NAMALWA (cell line): ENCODE measurements around the gene ZNF860.

Experiments
- DNase-seq: peaks from one replicate; pipeline ENCODE4 v3.0.0-alpha.2; 2015; ENCODE audit warnings: low spot score

ZNF860 gene

DNA sequence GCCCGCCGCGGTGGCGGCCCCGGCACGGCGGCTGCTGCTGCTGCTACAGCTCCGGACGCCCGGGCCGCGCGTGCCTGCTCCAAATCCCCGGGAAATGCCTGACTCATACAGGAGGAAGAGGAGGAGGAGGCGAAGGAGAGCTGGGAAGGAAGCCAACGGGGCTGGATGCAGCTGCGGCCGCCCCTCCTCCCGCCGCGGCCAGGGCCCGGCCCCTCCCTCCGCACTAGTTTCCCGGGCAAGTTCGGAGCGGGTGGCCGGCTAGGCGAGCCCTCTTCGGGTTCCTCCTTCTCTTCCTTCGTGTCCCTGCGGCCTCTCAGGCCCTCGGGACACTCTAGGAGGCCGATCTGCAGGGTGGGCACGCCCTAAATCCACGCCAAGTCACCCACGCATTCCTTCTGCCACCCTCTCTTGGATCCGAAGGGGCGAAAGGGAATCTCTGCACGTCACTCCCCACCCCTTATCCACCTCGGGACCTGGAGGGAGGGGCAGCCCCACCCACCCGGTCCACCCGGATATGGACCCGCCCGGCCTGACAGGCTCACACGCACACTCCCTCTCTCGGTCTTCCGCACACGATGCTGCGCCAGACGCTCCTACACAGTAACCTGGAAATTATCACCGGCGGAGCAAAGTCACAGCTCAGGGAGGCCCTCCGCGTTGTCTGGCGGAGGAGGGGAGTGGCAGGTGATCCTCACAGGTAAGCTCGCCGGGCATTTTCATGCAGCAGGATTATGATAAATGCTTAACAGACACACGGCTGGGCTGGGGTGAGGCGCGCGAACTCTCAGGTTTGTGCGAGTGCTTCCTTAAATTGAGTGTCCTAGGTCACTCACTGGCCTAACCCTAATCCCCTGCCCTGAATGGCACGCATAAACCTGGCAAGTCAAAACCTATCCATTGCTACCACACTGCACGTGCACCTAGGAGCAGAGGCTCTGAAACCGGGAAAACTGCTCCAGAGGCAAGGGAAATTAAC, at the start of gene ZNF860, which contains the start of gene OSBPL10:
Gene ZNF860 (plus strand): TSS at position 545 of the 976 bp plus-strand sequence. CDS start 7,330 bp downstream, outside the sequence.
Gene OSBPL10 (minus strand): TSS at position 57 of the 976 bp plus-strand sequence. CDS start 83 bp downstream, outside the sequence.
- DNase-seq: peak; percentile 55

DNA sequence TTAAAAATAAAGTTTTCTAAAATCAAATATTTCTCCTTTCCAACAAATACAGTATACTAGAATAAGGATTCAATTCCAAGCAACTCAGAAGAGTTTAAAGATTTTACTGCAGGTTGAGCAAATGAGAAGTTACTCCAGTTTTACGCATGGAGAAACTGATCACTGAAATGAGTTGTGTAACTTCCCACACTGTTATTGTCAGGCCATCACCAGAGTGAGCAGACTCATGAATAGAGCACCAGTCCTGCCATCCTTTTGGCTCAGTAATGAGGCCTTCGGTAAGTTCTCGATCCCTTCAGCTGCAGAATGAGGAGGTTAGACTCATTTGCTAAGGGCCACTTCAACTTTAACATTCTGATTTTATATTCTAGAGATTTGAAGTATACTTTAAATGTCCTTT, 48.6 kb upstream of the ZNF860 start:
- DNase-seq: no peak

DNA sequence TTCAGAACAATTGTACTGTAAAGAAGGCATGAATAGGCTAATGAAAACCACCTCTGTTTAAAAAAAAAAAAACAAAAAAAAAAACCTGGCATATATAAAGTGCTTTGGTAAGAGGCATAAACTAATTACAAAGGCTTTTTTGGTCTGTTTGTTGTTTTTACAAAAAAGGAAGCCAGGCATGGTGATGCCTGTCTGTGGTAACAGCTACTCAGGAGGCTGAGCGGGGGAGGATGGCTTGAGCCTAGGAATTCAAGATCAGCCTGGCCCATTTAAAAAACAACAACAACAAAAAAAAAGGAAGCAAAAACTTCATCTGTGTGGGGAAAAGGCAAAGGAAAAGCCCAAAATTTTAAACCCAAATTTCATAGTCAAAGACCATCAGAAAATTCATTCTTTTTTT, 47.5 kb upstream of the ZNF860 start:
- DNase-seq: no peak

DNA sequence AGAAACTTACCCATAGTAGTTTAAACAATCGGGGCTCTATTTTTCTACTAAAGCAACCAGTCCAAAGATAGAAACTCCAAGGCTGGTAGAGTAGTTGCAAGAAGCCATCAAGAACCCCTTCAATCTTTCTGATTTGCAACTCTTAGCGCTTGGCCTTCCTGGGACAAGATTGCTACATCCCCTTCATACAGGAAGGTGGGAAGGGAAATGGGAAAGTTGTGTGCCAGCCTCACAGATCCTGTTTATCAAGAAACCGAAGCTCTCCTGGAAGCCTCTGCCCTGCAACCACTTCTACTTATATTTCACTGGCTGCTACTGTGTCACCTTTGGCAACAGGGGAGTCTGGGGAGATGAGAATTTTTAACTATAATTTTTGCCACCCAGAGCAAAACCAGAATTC, 46.7 kb upstream of the ZNF860 start:
- DNase-seq: no peak

DNA sequence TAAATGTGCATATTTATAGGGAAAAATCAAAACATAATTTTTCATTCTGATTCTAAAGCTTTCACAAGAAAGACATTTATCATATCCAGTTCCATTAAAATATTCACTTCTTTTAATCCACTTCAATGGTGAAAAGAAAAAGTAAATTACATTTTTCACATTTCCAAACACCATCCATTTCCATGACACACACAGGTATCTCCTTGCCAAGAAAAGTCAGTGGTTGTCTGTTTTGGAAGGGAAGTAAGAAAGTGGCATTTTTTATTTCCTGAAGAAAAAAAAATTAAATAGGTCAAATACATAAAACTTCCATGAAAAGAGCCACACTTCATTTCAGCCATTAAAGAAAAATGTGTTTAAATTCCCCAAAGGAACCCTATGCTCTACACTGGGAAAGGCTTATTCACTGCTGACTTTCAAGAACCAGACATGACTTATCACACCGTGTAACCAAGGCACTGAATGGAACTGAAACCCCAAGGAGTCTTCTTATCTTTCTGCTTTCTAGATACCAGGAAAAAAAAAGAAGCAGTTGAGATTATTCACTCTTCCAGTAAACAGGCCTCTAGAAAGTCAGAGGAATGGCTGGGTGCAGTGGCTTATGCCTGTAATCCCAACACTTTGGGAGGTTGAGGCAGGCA, 45.0 kb upstream of the ZNF860 start:
- DNase-seq: no peak

DNA sequence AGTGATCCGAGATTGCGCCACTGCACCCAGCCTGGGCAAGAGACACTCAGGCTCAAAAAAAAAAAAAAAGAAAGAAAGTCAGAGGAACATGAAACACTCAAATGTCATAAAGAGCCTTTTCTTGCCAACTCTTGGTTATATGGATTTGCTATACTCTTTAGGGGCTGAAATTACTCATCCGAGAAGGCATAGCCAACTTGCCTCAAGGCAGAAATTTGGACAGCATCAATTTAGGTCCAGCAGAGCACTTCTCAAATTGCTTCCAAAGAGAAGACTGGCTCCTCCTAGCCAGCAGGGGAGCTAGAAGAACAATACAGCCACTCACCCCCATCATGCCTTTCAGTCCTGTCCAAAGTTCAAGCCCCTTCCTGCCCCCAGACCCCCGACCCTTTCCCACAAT, 44.3 kb upstream of the ZNF860 start:
- DNase-seq: no peak

DNA sequence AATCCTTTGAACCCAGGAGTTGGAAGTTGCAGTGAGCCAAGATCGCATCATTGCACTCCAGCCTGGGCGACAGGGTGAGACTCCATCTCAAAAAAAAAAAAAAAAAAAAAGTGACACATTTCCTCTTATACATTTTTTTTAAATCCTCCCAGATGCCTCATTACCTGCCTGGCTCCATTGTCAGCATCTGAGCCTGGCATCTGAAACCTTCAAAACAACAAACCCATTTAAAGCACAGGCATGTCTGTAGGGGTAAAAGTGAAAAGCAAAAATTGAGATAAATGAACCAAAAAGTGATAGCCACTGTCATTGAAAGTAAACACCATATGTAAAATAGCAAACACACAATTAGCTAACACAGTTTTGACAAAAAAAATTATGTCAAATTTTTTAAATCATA, 39.1 kb upstream of the ZNF860 start:
- DNase-seq: no peak

DNA sequence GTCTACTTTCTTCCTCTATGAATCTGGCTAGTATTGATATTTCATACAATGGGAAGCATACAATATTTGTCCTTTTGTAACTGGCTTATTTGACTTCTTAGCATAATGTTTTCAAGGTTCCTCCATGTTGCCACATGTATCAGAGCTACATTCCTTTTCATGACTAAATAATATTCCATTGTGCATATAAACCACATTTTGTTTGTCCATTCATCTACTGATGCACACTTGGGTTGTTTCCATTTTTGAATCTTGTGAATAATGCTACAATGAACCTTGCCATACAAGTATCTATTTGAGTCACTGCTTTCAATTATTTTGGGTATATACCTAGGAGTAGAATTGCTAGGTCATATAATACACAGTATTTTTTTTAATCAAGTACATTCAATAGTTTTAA, 38.5 kb upstream of the ZNF860 start:
- no peak for DNase-seq

DNA sequence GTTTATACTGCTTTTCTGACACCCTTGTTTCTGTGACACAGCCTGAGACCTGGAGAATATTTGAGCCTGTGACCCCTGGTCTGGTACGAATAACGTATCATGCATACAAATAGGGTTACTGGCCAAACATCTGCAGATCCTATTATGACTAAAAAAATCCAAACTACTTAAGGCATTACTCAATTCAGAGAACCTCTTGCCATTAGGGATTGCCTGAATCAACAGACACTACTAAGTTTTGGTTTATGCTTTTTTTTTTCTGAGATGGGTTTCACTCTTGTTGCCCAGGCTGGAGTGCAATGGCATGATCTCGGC, 35.9 kb upstream of the ZNF860 start:
- DNase-seq: no peak

DNA sequence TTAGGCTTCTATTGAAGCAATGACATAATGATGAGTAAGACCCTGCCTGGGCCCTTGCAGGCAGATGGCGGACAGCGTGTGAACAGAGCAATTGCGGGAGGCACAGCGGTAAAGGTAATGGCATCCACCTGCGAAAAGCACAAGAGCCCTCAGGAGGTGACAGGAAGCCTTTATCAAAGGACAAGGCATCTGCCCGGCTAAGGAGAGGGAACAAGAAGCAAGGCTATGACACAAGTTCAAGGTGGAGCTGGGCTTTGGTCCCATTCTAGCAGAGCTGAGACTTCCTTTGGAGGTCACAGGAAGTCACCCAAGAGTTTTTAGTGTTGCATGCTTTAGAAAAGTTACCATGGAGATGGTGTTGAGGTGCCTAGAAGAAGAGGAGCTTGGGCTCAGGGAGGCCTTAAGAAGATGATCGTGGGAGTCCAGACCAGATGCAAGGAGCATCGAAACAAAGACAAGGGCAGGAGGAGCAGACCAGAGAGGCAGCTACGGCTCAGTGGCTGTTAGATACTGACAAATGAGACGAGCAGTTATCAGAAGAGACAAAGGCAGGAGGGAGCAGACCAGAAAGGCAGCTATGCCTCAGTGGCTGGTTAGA, 35.0 kb upstream of the ZNF860 start:
- peak; percentile 46 for DNase-seq

DNA sequence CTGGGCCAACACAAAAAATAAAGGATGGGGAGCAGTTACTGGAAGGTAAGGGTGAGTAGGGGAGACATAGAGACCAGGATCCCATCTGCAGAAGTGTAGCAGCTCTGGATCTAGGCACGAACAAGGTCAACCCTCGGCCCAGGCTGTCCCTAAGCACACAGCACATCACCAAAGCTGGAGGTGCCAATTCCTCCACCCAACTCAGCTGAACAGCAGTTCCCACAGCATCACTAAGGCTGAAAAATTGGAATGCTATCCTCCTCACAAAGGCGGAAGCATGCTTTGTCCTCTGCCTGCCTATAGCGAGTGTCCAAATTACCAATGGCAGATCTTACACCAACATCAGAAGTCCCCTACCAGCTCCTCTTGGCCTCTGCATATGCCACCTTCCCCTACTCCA, 34.4 kb upstream of the ZNF860 start:
- DNase-seq: no peak

DNA sequence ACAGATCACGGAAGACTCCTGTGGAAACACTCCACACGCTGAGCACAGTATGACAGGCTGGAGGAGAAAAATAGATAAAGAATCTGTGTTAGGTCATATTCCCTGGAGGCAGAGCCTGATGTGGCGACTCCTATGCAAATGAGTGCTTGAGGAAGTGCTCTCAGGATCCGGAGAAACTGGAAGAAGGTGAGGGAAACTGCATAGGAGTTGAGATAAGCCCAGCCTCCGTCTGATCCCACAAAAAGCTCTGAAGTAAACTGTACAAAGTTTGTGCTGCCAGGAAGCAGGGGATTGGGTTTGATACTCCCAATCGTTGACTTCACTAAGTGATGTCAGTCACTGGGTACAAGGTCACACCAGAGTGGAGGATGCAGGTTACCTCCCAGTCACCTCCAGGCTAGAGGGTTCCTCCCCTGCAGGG, 33.9 kb upstream of the ZNF860 start:
- DNase-seq: no peak

DNA sequence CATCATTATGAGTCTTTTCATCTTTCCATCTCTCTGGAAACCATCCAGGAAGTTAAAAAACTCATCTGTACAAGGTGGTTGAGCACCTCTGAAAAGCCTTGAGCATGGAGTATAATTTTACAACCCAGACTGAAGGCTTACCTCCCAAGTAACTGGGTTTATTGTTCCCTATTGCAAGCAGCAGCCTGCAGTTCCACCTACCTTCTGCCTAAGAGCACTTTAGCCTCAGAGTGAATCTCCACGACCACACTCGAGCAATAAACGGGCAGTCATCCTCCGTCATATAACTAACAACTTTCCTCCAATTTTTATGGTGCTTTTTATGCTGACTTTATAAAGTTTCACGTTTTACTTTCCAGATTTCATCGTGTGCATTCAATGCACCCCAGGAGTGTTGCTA, 33.3 kb upstream of the ZNF860 start:
- DNase-seq: no peak

DNA sequence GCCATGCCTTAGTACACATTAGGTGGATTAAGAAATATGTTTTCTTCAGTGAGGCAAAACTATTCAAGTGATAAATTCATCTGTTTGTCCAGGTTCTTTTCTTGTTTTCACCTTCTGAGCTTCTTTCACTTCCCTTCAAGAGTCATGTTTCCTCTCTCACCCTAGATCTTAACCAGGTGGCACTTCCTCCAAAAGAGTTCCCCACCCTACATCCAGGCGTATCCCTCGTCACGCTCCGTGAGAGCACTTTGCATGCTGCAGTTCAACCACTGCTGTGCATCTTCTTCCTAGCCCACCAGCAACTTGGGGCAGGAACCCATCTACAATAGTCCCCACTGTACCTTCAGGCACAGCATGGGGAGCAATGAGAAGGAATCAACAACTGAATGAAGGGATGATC, 29.3 kb upstream of the ZNF860 start:
- DNase-seq: peak; percentile 93

DNA sequence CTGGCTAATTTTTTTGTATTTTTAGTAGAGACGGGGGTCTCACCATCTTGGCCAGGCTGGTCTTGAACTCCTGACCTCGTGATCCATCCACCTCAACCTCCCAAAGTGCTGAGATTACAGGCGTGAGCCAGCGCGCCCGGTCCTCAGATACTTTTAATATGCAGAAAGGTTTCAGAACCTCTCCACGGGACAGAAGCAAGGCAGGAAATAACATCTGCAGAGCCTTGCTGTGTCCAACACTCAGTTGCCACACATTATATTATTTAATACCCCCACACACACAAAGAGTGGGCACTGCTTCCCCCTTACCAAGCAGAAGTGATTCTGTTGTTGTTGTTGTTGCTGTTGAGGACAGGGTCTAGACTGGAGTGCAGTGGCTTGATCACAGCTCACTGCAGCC, 28.5 kb upstream of the ZNF860 start:
- peak; percentile 77 for DNase-seq

DNA sequence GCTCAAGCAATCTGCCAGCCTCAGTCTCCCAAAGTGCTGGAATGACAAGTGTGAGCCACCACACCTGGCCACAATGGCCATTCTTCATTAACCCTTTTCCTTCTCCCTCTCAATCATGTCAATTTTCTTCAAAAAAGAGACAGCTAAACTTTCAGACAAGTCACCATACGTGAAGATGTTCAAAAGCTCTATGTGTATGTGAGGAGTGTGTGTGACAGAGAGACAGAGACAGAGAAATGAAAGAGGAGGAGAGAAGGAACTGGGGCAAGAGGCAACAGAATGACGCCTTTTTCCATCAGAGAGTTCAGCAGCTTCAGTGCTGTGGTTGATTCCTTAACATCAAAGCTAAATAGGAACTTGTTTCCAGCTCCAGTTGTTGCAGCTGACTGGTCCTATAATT, 27.9 kb upstream of the ZNF860 start:
- DNase-seq: peak; percentile 46

DNA sequence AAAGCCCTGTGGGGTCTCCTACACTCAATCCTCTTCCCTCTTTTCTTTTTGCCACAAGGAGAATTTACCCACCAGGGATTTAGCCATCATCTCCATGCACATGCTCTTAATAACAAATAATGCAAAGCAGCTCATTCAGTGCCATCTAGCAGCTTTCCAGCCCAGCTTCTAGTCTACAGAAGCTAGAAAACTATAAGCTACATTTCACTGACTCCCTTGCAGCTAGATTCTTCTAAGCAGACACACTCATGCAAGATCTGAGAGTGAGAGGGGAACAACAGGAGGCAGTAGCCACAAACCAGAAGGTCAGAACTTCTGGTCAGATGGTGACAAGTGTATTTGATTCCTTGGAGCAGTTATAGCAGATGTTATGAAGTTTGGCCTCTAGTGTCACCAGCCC, 26.0 kb upstream of the ZNF860 start:
- no peak for DNase-seq

DNA sequence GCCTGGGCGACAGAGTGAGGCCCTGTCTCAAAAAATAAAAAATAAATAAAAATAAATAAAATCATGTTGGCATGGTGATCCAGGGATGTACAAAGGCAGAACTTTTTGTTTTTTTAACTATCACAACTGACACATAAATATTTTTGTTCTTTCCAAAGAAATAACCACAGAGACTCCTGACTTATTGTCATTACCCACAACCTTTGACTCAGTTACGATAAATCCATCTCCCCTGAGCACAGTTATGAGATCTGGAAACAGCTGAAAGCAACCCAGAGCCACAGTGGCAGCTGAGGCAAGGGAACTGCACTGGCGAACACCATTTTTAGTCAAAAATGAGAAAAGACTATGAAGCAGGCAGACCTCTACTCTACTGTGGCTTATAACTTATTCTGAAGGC, 24.4 kb upstream of the ZNF860 start:
- DNase-seq: no peak

DNA sequence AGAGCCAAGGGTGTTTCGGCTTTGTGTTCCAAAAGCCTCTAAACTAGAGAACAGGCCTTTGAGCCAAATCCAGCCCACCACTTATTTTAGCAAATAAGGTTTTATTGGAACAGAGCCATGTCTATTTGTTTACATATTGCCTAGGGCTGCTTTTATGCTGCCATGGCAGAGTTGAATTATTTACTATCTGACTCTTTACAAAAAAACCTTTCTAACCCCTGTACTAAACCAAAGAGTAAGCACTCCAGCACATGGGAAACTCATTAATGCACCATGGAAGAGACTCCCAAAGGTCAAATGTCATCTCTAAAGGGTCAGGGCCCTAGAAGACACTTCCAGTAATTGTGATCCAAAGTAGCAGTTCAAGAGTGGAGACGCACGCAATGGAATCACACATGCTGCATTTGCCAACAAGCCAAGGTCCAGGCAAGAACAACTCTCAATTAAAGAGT, 22.8 kb upstream of the ZNF860 start:
- no peak for DNase-seq

DNA sequence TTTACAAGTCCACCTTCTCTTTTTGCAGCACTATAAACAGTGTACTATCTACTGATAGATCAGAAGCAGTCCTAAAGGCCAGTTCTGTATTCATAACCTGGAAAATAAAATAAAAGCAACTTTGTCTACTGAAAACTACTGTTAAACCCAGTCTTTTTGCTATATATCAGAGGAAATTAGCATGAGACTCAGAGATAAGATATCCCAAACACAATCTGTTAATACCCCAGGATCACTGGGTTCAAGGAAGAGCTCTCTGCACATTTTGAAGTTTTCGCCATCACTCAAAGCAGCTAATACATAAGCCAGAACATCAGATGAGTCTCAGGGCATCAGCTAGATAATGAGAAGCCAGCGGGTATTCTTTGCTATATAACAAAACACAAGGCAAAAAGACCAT, 22.3 kb upstream of the ZNF860 start:
- no peak for DNase-seq

DNA sequence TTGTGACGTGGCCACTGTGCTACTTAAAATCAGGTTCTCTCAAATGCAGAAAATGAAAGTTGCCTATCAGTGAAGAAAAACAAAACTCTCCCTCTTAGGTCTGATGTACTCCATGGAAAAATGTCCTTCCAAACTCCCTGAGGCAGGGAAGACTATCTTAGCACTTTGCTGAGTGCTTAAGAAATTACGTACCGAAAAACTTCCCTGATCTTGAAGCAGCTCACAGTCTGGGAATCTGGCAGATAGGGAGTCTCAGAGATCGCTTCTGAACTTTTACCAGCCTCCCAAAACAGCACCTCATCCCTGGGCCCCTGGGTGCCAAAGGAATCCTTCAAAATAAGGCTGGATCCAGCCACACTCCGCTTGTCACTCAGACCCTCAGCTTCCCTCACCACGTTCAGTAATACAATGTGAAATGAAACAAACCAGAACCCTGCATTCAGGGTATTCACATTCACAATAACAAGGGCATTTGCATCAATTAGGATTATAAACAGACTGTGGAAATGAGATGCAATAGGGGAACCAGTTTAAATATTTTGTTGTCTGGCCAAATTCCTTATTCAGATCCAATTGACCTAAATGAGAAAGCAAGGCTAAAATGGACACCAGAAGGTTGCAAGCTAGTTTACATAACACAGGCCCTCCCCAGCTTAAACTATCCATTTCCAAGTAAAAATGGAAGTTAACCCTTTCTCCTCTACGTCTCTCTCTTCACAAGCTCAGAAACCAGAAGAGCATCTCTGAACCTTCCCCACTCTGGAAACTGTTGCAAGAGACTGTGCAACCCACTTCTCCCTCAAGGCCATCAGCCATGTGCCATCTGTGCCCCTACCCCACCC, 21.4 kb upstream of the ZNF860 start:
- DNase-seq: no peak
